Subcutaneous adipose tissue (tissue), 4 donors: ENCODE results near the gene CCDC88C. TPM values are rescaled to one million over a fixed set of nuclear protein-coding genes. Genes with fewer than 3 reads are reported as not detected.

ENCODE experiments used
- CTCF ChIP-seq: fragments of 450-650 bp; IDR thresholded peaks from one replicate; pipeline ENCODE4 v1.5.1; 2016; ENCODE audit warnings: low read depth, mild to moderate bottlenecking, control low read depth, antibody characterized with exemption, moderate library complexity
- total RNA-seq, 4 donors: library from RNA; depleted of rRNA; stranded (reverse); fragments of >200 nt; gene quantifications; one replicate each; pipeline ENCODE4 v1.1.0, GENCODE V29; 2016

CCDC88C gene
- total RNA-seq, 4 donors from 2014 or later, result 7.3 to 16.2 (median 8.8) TPM

GRCh38 chr14:91258876-91259275 is 158.7 kb downstream of the CCDC88C start:
- TF ChIP-seq CTCF, result no peak

- no peak for TF ChIP-seq CTCF
Observed at GRCh38 chr14:91258011-91258618, 159.5 kb downstream of the CCDC88C start.

GRCh38 chr14:91257328-91258010 is 160.2 kb downstream of the CCDC88C start:
- no peak for TF ChIP-seq CTCF

- TF ChIP-seq CTCF, result no peak
Observed at GRCh38 chr14:91256661-91257060, 161.0 kb downstream of the CCDC88C start.

- no peak for TF ChIP-seq CTCF
Observed at GRCh38 chr14:91255026-91255695, 162.5 kb downstream of the CCDC88C start.

GRCh38 chr14:91254461-91254860 is 163.2 kb downstream of the CCDC88C start:
- no peak for TF ChIP-seq CTCF

GRCh38 chr14:91253795-91254323 is 163.8 kb downstream of the CCDC88C start:
- no peak for TF ChIP-seq CTCF
